Caco-2 (cell line): Measurements from ENCODE around the gene TFIP11. TPM values are rescaled to one million over a fixed set of nuclear protein-coding genes. Genes with fewer than 3 reads are reported as not detected.
A peak's percentile ranks its signal among the peaks of the same experiment; 100 is the strongest.

Experiments
- BruUV-seq: library from RNA; stranded (reverse); fragments of 400-500 nt; replicated peaks from 2 replicates; lab custom pipeline; 2021; lab: Mats Ljungman, UMichigan
- CTCF ChIA-PET: fragments of 300-600 bp; sonication (Branson Sonifier 250); formaldehyde crosslinking; loops from one replicate; lab custom pipeline; 2022; ENCODE audit warnings: antibody characterized with exemption; lab: Charles Lee
- POLR2A ChIA-PET: fragments of 300-600 bp; sonication (Branson Sonifier 250); formaldehyde crosslinking; loops from one replicate; lab custom pipeline; 2022; ENCODE audit warnings: antibody characterized with exemption; lab: Charles Lee
- DNase-seq, 2 experiments: peaks; one replicate each; pipeline versions ENCODE4 v3.0.0 to v3.0.0-alpha.2; 2020 to 2022
- H3K27me3 ChIP-seq: replicated peaks from 2 replicates; pipeline ENCODE4 v1.6.0; 2011; ENCODE audit warnings: low read length; ENCODE audit not compliant: control insufficient read depth, insufficient read depth
- H3K36me3 ChIP-seq: 2 replicates; pipeline ENCODE4 v1.5.1; 2011; ENCODE audit warnings: low read length; ENCODE audit not compliant: control insufficient read depth, insufficient read depth
- H3K4me1 ChIP-seq: fragments of 250-450 bp; sonication (Bioruptor Pico); 2 replicates; pipeline ENCODE4 v1.5.1; 2020; ENCODE audit warnings: mild to moderate bottlenecking
- H3K4me3 ChIP-seq: 2 replicates; pipeline ENCODE4 v1.5.1; 2011; ENCODE audit warnings: low read depth, mild to moderate bottlenecking, control low read depth, low read length
- H3K9me3 ChIP-seq: fragments of 250-450 bp; sonication (Bioruptor Pico); 2 replicates; pipeline ENCODE4 v1.5.1; 2020; ENCODE audit warnings: mild to moderate bottlenecking, moderate library complexity
- H3K27ac Mint-ChIP-seq: one replicate; pipeline ENCODE4 v1.8.0; 2022; ENCODE audit warnings: mixed read lengths; ENCODE audit not compliant: unreplicated experiment
- H3K27me3 Mint-ChIP-seq: one replicate; pipeline ENCODE4 v1.8.0; 2022; ENCODE audit warnings: mixed read lengths; ENCODE audit not compliant: insufficient read depth, unreplicated experiment
- H3K36me3 Mint-ChIP-seq: one replicate; pipeline ENCODE4 v1.8.0; 2022; ENCODE audit warnings: mild to moderate bottlenecking, mixed read lengths; ENCODE audit not compliant: insufficient read depth, unreplicated experiment
- H3K4me1 Mint-ChIP-seq: one replicate; pipeline ENCODE4 v1.8.0; 2022; ENCODE audit warnings: low read depth, mixed read lengths; ENCODE audit not compliant: unreplicated experiment
- H3K4me3 Mint-ChIP-seq: one replicate; pipeline ENCODE4 v1.8.0; 2022; ENCODE audit warnings: mild to moderate bottlenecking, moderate library complexity, mixed read lengths; ENCODE audit not compliant: unreplicated experiment
- H3K9me3 Mint-ChIP-seq: one replicate; pipeline ENCODE4 v1.8.0; 2022; ENCODE audit warnings: mixed read lengths; ENCODE audit not compliant: unreplicated experiment
- CTCF ChIP-seq, 2 experiments: fragments of 200-600 bp in 1 of 2; IDR thresholded peaks; 1 replicate in 1 of 2; 2 replicates in 1 of 2; pipeline versions ENCODE4 v1.5.1 to v1.8.0; 2011 to 2022; ENCODE audit warnings: antibody characterized with exemption in 1 of 2, control low read depth in 1 of 2, inconsistent platforms in 1 of 2, low read depth in 1 of 2, low read length in 1 of 2, mild to moderate bottlenecking in 1 of 2, moderate library complexity in 1 of 2; ENCODE audit not compliant: insufficient read depth in 1 of 2, severe bottlenecking in 1 of 2, unreplicated experiment in 1 of 2
- intact Hi-C: fragments of 100-400 bp; cut with micrococcal nuclease; formaldehyde crosslinking; loops from one replicate; pipeline ENCODE4 v1.10.0; 2022; ENCODE audit not compliant: unreplicated experiment
- microRNA-seq: library from miRNA; unstranded; fragments of <30 nt; microRNA quantifications from one replicate; pipeline ENCODE4 v1.2.0, GENCODE V29; 2022
- total RNA-seq: library from RNA; stranded (reverse); gene quantifications from 2 replicates; pipeline ENCODE4 v1.2.3, GENCODE V29; 2022

The TFIP11 gene
- total RNA-seq, 1 experiment from 2014 or later, result 27.7 TPM

GRCh38 chr22:26443901-26444690 is 68.2 kb downstream of the TFIP11 start:
- no peak for DNase-seq
- Mint-ChIP-seq H3K27me3 (no peaks in the 10 kb centered on the region), H3K9me3 (no peaks in the 10 kb centered on the region), H3K4me3 (no peak overlapping the region), H3K27ac (no peak overlapping the region), H3K4me1 (no peaks in the 10 kb centered on the region), H3K36me3 (no peaks in the 10 kb centered on the region)
- POLR2A ChIA-PET, result no interaction called here
- intact Hi-C loops, result no loop called here
- no TSS peak for BruUV-seq
- H3K4me3 ChIP-seq, result no peak overlapping the region
- TF ChIP-seq CTCF (IDR thresholded peaks at IDR 0.05; ENCODE audit: insufficient read depth in 1 of 2, low read depth in 1 of 2, low read length in 1 of 2, severe bottlenecking in 1 of 2, unreplicated experiment in 1 of 2), result no peak
- H3K4me1 ChIP-seq, result no peaks in the 10 kb centered on the region
- no peaks in the 10 kb centered on the region for H3K27me3 ChIP-seq
- CTCF ChIA-PET, result no interaction called here
- H3K9me3 ChIP-seq, result no peaks in the 10 kb centered on the region
- H3K36me3 ChIP-seq, result no peaks in the 10 kb centered on the region

- Histone ChIP-seq H3K4me3 (no peak overlapping the region), H3K27me3 (no peaks in the 10 kb centered on the region), H3K9me3 (no peaks in the 10 kb centered on the region), H3K4me1 (no peaks in the 10 kb centered on the region), H3K36me3 (no peaks in the 10 kb centered on the region)
- CTCF ChIA-PET, result no interaction called here
- BruUV-seq, result no TSS peak
- intact Hi-C loops, result no loop called here
- Mint-ChIP-seq H3K4me1 (no peaks in the 10 kb centered on the region), H3K27me3 (no peaks in the 10 kb centered on the region), H3K9me3 (no peaks in the 10 kb centered on the region), H3K27ac (no peak overlapping the region), H3K4me3 (no peak overlapping the region), H3K36me3 (no peaks in the 10 kb centered on the region)
- no peak for TF ChIP-seq CTCF (IDR thresholded peaks at IDR 0.05; ENCODE audit: insufficient read depth in 1 of 2, low read depth in 1 of 2, low read length in 1 of 2, severe bottlenecking in 1 of 2, unreplicated experiment in 1 of 2)
- POLR2A ChIA-PET, result no interaction called here
- DNase-seq, result no peak
Observed at GRCh38 chr22:26442086-26442756, 70.1 kb downstream of the TFIP11 start.

Small RNA genes lying within 50 kb of the gene (microRNA-seq; reads per million reads assigned to microRNA genes)
- 5.0 reads per million, percentile 34 among the genes with 10 or more reads in this experiment for gene MIR548J

Other genes starting within 250 kb of the TFIP11 start
- not detected in 2 replicates for gene ASPHD2, start 83.2 kb downstream of the TFIP11 start, total RNA-seq
- 35.1 and 36.6 TPM in 2 replicates for gene HPS4, start 28.7 kb downstream of the TFIP11 start, total RNA-seq
- 19.0 and 21.8 TPM in 2 replicates for gene SRRD, start 28.6 kb downstream of the TFIP11 start, total RNA-seq
- gene TPST2, start 77.7 kb upstream of the TFIP11 start, total RNA-seq, result 9.5 and 11.5 TPM in 2 replicates
- gene CRYBB1, start 105.6 kb upstream of the TFIP11 start, total RNA-seq, result not detected in 2 replicates
- gene CRYBA4, start 109.5 kb upstream of the TFIP11 start, total RNA-seq, result 0.68 TPM in 1 of 2 replicates, not detected in the other
- gene MIAT, start 145.1 kb upstream of the TFIP11 start, total RNA-seq, result 0.30 and 0.41 TPM in 2 replicates